Endothelial cell of umbilical vein (primary cell): ENCODE data around the gene ARHGAP10. TPM values are rescaled to one million over a fixed set of nuclear protein-coding genes. Genes with fewer than 3 reads are reported as not detected.

ENCODE experiments used
- BruUV-seq: library from RNA; stranded (reverse); fragments of 400-500 nt; replicated peaks from 2 replicates; lab custom pipeline; 2021; lab: Mats Ljungman, UMichigan
- CTCF ChIA-PET: fragments of 300-600, 350-600 bp; sonication (Branson Sonifier 250); formaldehyde crosslinking; loops from one replicate; lab custom pipeline; 2021; ENCODE audit warnings: antibody characterized with exemption, inconsistent platforms; lab: Charles Lee
- POLR2A ChIA-PET: fragments of 300-600, 350-600 bp; sonication (Branson Sonifier 250); formaldehyde crosslinking; loops from one replicate; lab custom pipeline; 2021; ENCODE audit warnings: antibody characterized with exemption, inconsistent platforms; lab: Charles Lee
- DNase-seq: peaks from one replicate; pipeline ENCODE4 v3.0.0-alpha.2; 2011; ENCODE audit warnings: low read depth, low spot score
- FAIRE-seq: peaks from 2 replicates; lab custom pipeline; 2011; peaks lifted over from hg19 to GRCh38; lab: Jason Lieb, UNC
- H2AFZ ChIP-seq: 2 replicates; pipeline ENCODE4 v1.6.0; 2012; ENCODE audit warnings: low read depth, low read length, control low read depth, inconsistent platforms
- H3K27ac ChIP-seq: 2 replicates; pipeline ENCODE4 v1.5.1; 2011; ENCODE audit warnings: low read depth, mild to moderate bottlenecking, control low read depth, low read length, moderate library complexity; ENCODE audit not compliant: insufficient read depth
- H3K27me3 ChIP-seq, 2 experiments: 2 replicates each; pipeline versions ENCODE4 v1.6.0 to v1.6.1; 2011; ENCODE audit warnings: low read length in 2 of 2, mixed read lengths in 1 of 2; ENCODE audit not compliant: control insufficient read depth in 2 of 2, insufficient read depth in 2 of 2
- H3K36me3 ChIP-seq, 2 experiments: 2 replicates in 1 of 2; 3 replicates in 1 of 2; pipeline ENCODE4 v1.5.1; 2011; ENCODE audit warnings: low read length in 2 of 2, mild to moderate bottlenecking in 1 of 2, moderate library complexity in 1 of 2; ENCODE audit not compliant: control insufficient read depth in 2 of 2, insufficient read depth in 2 of 2; ENCODE audit errors: extremely low read depth in 1 of 2
- H3K4me1 ChIP-seq: 3 replicates; pipeline ENCODE4 v1.5.1; 2011; ENCODE audit warnings: mild to moderate bottlenecking, low read length; ENCODE audit not compliant: control insufficient read depth, insufficient read depth; ENCODE audit errors: extremely low read depth
- H3K4me2 ChIP-seq: 2 replicates; pipeline ENCODE4 v1.6.1; 2011; ENCODE audit warnings: low read length, control low read depth, mixed read lengths; ENCODE audit not compliant: insufficient read depth
- H3K4me3 ChIP-seq, 3 experiments: fragments of 200-600 bp in 1 of 3; sonication (generic), shearing (Covaris generic) in 1 of 3; replicated peaks in 1 of 3; 2 replicates each; pipeline ENCODE4 v1.5.1; 2011 to 2016; ENCODE audit warnings: control low read depth in 3 of 3, low read length in 3 of 3, mild to moderate bottlenecking in 2 of 3, inconsistent platforms in 1 of 3, low read depth in 1 of 3, moderate library complexity in 1 of 3; ENCODE audit not compliant: insufficient read depth in 1 of 3
- H3K79me2 ChIP-seq: 2 replicates; pipeline ENCODE4 v1.6.0; 2012; ENCODE audit warnings: low read length, inconsistent platforms; ENCODE audit not compliant: control insufficient read depth, insufficient read depth
- H3K9ac ChIP-seq: replicated peaks from 2 replicates; pipeline ENCODE3; 2011; ENCODE audit warnings: low read length, control low read depth; ENCODE audit not compliant: insufficient read depth; ENCODE audit errors: extremely low read depth
- H3K9me1 ChIP-seq: replicated peaks from 3 replicates; pipeline ENCODE4 v1.6.0; 2011; ENCODE audit warnings: mild to moderate bottlenecking, low read length; ENCODE audit not compliant: control insufficient read depth, insufficient read depth; ENCODE audit errors: extremely low read depth
- H3K9me3 ChIP-seq: replicated peaks from 2 replicates; pipeline ENCODE4 v1.5.1; 2012; ENCODE audit warnings: low read length, inconsistent platforms; ENCODE audit not compliant: control insufficient read depth, insufficient read depth
- H4K20me1 ChIP-seq: replicated peaks from 2 replicates; pipeline ENCODE3; 2011; ENCODE audit warnings: mild to moderate bottlenecking, low read length; ENCODE audit not compliant: control insufficient read depth, insufficient read depth; ENCODE audit errors: extremely low read depth
- EZH2 ChIP-seq: IDR thresholded peaks from 2 replicates; pipeline ENCODE4 v1.6.1; 2012; ENCODE audit warnings: borderline replicate concordance, low read depth, mild to moderate bottlenecking, moderate library complexity, low read length, inconsistent platforms; ENCODE audit not compliant: severe bottlenecking
- FOS ChIP-seq: IDR thresholded peaks from 2 replicates; pipeline ENCODE4 v1.6.1; 2011; ENCODE audit warnings: mild to moderate bottlenecking, low read length, moderate library complexity, borderline replicate concordance; ENCODE audit not compliant: insufficient read depth
- GATA2 ChIP-seq: IDR thresholded peaks from 2 replicates; pipeline ENCODE4 v1.7.0; 2011; ENCODE audit warnings: low read depth, mild to moderate bottlenecking, moderate library complexity, mixed read lengths, low read length; ENCODE audit not compliant: insufficient read length, insufficient read depth
- JUN ChIP-seq: IDR thresholded peaks from 2 replicates; pipeline ENCODE4 v1.6.1; 2011; ENCODE audit warnings: borderline replicate concordance, low read depth; ENCODE audit not compliant: insufficient read length, insufficient read depth
- MYC ChIP-seq: IDR thresholded peaks from one replicate; pipeline ENCODE4 v1.6.1; 2011; ENCODE audit warnings: mild to moderate bottlenecking, low read depth, low read length
- POLR2A ChIP-seq: IDR thresholded peaks from 2 replicates; pipeline ENCODE4 v1.6.1; 2012; ENCODE audit warnings: low read depth, mild to moderate bottlenecking, control low read depth, low read length
- POLR2AphosphoS5 ChIP-seq: IDR thresholded peaks from 2 replicates; pipeline ENCODE4 v1.6.1; 2012; ENCODE audit warnings: low read depth, mild to moderate bottlenecking, control low read depth, low read length, moderate library complexity; ENCODE audit not compliant: insufficient read depth
- dilution Hi-C: fragments of 300-500 bp; cut with MboI; formaldehyde crosslinking; loops from one replicate; pipeline ENCODE4 v1.15.0; 2019; ENCODE audit warnings: low sequenced_read_pairs; ENCODE audit not compliant: extremely low pct_ligation_motif_present
- intact Hi-C: fragments of 100-400 bp; cut with micrococcal nuclease; formaldehyde crosslinking; loops from one replicate; pipeline ENCODE4 v1.10.0; 2022
- polyA plus RNA-seq, 4 experiments: library from polyadenylated mRNA; depleted of rRNA in 3 of 4; stranded (reverse) in 3 of 4; unstranded in 1 of 4; fragments of >200 nt; gene quantifications; 2 replicates each; pipeline versions ENCODE4 v1.2.1 to v1.2.3, GENCODE V29; 2011 to 2012; ENCODE audit warnings: missing spikeins in 1 of 4
- total RNA-seq: library from RNA; stranded (reverse); gene quantifications from 2 replicates; pipeline ENCODE4 v1.2.3, GENCODE V29; 2021
- TF ChIP-seq, protein P1 (sequence below), 2 donors: IDR thresholded peaks; 1 replicate in 1 of 2; 2 replicates in 1 of 2; pipeline ENCODE4 v1.5.1; 2011; ENCODE audit warnings: low read length in 2 of 2, mild to moderate bottlenecking in 2 of 2, moderate library complexity in 2 of 2, control low read depth in 1 of 2, inconsistent platforms in 1 of 2, low read depth in 1 of 2; ENCODE audit not compliant: insufficient read depth in 1 of 2; ENCODE audit errors: extremely low read depth in 1 of 2
- TF ChIP-seq, protein P2 (sequence below): IDR thresholded peaks from 2 replicates; pipeline ENCODE4 v1.6.1; 2011; ENCODE audit not compliant: insufficient read depth, insufficient read length

Gene ARHGAP10
- total and polyA plus RNA-seq, 2 donors (not counting 3 experiments of a cell fraction or from before 2014, with no cell fraction given): 20.4 to 36.7 TPM

DNA sequence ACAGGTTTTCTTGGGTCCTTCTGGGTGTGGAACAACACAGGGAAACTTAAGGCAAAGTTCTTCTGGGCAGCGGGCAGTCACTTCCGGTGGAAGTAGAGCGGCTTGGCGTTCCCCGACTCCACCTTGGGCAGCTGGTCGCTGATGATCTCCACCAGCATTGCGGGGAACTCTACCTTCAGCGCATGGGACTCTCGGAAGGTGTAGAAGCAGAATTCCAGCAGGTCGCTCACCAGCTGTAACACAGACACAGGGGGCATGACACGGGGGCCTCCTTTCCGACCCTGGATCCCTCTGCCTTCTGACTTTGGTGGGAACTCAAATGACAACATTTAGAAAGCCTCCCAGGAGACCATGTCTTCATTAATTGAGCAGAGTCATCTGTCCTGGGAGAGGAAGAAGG, 349.4 kb downstream of the ARHGAP10 start:
- BruUV-seq: no TSS peak

More for the DNA sequence above, 349.4 kb downstream of the ARHGAP10 start:
- H3K27me3 ChIP-seq: no peaks in the 10 kb centered on the region
- TF ChIP-seq JUN (no peak), POLR2AphosphoS5 (no peak), GATA2 (no peak), POLR2A (no peak), EZH2 (no peak), FOS (no peak), MYC (no peak)
- TF ChIP-seq, protein P1, sequence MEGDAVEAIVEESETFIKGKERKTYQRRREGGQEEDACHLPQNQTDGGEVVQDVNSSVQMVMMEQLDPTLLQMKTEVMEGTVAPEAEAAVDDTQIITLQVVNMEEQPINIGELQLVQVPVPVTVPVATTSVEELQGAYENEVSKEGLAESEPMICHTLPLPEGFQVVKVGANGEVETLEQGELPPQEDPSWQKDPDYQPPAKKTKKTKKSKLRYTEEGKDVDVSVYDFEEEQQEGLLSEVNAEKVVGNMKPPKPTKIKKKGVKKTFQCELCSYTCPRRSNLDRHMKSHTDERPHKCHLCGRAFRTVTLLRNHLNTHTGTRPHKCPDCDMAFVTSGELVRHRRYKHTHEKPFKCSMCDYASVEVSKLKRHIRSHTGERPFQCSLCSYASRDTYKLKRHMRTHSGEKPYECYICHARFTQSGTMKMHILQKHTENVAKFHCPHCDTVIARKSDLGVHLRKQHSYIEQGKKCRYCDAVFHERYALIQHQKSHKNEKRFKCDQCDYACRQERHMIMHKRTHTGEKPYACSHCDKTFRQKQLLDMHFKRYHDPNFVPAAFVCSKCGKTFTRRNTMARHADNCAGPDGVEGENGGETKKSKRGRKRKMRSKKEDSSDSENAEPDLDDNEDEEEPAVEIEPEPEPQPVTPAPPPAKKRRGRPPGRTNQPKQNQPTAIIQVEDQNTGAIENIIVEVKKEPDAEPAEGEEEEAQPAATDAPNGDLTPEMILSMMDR (IDR thresholded peaks at IDR 0.05; ENCODE audit: extremely low read depth in 1 of 2, insufficient read depth in 1 of 2, low read depth in 1 of 2, low read length in 2 of 2): no peak
- TF ChIP-seq, protein P2, sequence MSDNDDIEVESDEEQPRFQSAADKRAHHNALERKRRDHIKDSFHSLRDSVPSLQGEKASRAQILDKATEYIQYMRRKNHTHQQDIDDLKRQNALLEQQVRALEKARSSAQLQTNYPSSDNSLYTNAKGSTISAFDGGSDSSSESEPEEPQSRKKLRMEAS: no peak
- no peak overlapping the region for H3K9ac ChIP-seq
- no peak overlapping the region for H3K4me3 ChIP-seq
- no peaks in the 10 kb centered on the region for H3K9me3 ChIP-seq
- no peaks in the 10 kb centered on the region for H3K4me1 ChIP-seq
- no peak overlapping the region for H3K4me2 ChIP-seq
- ChIA-PET CTCF (interaction anchor here (1.0 kb wide), 1 partner anchor 13 kb away, joined by 3 read pairs; no protein-coding TSS in a partner anchor), POLR2A (no interaction called here)
- no peak overlapping the region for H2AFZ ChIP-seq
- H3K27ac ChIP-seq: no peak overlapping the region
- H4K20me1 ChIP-seq: no peaks in the 10 kb centered on the region
- intact Hi-C loops: no loop called here
- no peak for FAIRE-seq
- dilution Hi-C loops: no loop called here
- H3K36me3 ChIP-seq: peaks cover 2% of the 10 kb centered on the region in 2 experiments
- H3K79me2 ChIP-seq: no peaks in the 10 kb centered on the region
- no peaks in the 10 kb centered on the region for H3K9me1 ChIP-seq
- DNase-seq: no peak
